Muscle of leg (tissue), 11 donors: ENCODE data around the gene IQSEC3. TPM values are rescaled to one million over a fixed set of nuclear protein-coding genes. Genes with fewer than 3 reads are reported as not detected.
A peak's percentile ranks its signal among the peaks of the same experiment; 100 is the strongest.

Source experiments
- DNase-seq: peaks from one replicate; pipeline ENCODE4 v3.0.0; 2013
- H3K27ac ChIP-seq: one replicate; pipeline ENCODE4 v1.5.1; 2013; ENCODE audit warnings: mild to moderate bottlenecking, low read length, control low read depth
- H3K27me3 ChIP-seq: one replicate; pipeline ENCODE4 v1.6.1; 2013; ENCODE audit warnings: low read length; ENCODE audit not compliant: control insufficient read depth, insufficient read depth
- H3K36me3 ChIP-seq: one replicate; pipeline ENCODE4 v1.6.1; 2013; ENCODE audit warnings: low read length; ENCODE audit not compliant: control insufficient read depth, insufficient read depth
- H3K4me1 ChIP-seq: one replicate; pipeline ENCODE4 v1.6.1; 2013; ENCODE audit warnings: low read length; ENCODE audit not compliant: control insufficient read depth, insufficient read depth
- H3K4me3 ChIP-seq: one replicate; pipeline ENCODE4 v1.5.1; 2013; ENCODE audit warnings: low read length, control low read depth
- H3K9me3 ChIP-seq: replicated peaks from 2 replicates; pipeline ENCODE4 v1.6.1; 2013; ENCODE audit warnings: low read depth, low read length; ENCODE audit not compliant: control insufficient read depth
- WGBS: methylation state at CpG from one replicate; pipeline ENCODE4 v1.1.5; 2013; ENCODE audit warnings: missing lambda C conversion rate; ENCODE audit not compliant: insufficient coverage; 5-methylcytosine and 5-hydroxymethylcytosine counted together
- polyA plus RNA-seq, 8 donors: library from polyadenylated mRNA; unstranded; fragments of 120-200 nt; gene quantifications; one replicate each; pipeline versions ENCODE4 v1.2.1 to v1.2.3, GENCODE V29; 2013; ENCODE audit warnings: inconsistent platforms in 1 of 8, low replicate concordance in 1 of 8; ENCODE audit not compliant: insufficient read length in 8 of 8, insufficient read depth in 1 of 8
- total RNA-seq: library from RNA; stranded (reverse); fragments of 120-200 nt; gene quantifications from one replicate; pipeline ENCODE4 v1.2.4, GENCODE V29; 2013

The IQSEC3 gene
- total and polyA plus RNA-seq, 9 donors = 1.1 to 4.8 (median 2.9) TPM

DNA sequence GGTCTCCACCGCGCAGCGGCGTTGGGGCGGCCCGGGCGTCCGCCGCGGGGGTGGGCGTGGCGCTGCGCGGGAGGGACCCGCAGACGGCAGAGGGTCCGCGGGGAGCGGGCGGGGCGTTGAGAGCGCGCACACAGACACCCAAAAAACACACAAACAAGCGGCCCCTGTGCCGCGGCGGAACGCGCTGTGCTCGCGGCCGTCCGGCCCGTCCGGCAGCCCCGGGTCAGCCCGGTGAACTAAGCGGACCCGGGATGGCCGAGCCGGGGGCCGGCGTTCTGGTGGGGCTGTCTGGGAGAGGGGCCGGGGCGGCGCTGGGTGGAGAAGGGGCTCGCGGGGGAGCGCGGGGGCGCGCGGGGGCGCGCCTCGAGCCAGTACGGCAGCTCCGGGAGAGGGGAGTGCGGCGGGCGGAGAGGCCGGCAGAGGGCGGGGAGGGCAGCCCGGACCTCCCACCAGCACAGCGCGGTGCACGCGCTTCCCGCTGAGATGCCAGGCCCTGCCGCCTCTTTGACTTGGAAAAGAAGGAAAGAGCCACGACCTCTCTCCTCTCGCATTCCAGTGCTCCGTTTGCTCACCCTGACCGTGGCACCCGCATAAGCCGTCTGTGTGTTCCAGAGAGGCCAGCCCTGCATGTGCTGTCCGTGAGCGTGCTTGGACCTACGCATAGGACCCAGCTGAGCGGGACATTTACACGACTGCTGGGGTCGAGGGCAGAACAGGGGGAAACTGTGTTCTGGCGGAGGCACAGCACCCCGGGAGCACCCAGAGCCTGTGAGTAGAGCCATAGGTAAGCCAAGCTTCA lies 137.1 kb downstream of the IQSEC3 start:
- no peak overlapping the region for H3K27ac ChIP-seq
- no peaks in the 10 kb centered on the region for H3K9me3 ChIP-seq
- H3K27me3 ChIP-seq = peaks cover 33% of the 10 kb centered on the region
- peak; percentile 45 for DNase-seq
- peaks cover 22% of the 10 kb centered on the region for H3K4me1 ChIP-seq
- H3K36me3 ChIP-seq = no peaks in the 10 kb centered on the region
- H3K4me3 ChIP-seq = peak overlapping the region; percentile 45
- 16% methylated on average over 49 of the region's 84 CpGs for WGBS

DNA sequence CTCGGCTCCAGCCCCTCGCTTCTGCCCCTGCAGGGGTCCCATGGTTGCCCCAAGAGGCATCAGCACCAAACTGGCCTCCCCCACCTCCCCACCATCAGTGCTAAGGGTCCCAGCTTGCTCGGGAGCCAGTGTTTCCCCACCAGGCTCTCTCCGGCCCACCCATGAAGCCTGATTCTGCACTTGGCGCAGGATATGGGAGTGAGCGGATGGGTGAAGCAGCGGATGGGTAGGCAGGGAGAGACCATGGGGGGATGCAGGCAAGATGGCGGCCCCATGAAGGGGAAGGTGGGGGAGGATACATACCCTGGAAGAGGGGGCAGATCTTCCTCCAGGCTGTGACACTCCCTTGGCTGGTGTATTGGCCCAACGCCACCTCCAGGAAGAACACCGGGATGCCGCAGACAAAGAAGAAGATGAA lies 137.7 kb downstream of the IQSEC3 start:
- peaks cover 32% of the 10 kb centered on the region for H3K27me3 ChIP-seq
- no peak for DNase-seq
- no peaks in the 10 kb centered on the region for H3K9me3 ChIP-seq
- 82% methylated on average over 8 of the region's 11 CpGs for WGBS
- H3K4me1 ChIP-seq = peaks cover 22% of the 10 kb centered on the region
- no peak overlapping the region for H3K4me3 ChIP-seq
- H3K27ac ChIP-seq = no peak overlapping the region
- H3K36me3 ChIP-seq = no peaks in the 10 kb centered on the region

DNA sequence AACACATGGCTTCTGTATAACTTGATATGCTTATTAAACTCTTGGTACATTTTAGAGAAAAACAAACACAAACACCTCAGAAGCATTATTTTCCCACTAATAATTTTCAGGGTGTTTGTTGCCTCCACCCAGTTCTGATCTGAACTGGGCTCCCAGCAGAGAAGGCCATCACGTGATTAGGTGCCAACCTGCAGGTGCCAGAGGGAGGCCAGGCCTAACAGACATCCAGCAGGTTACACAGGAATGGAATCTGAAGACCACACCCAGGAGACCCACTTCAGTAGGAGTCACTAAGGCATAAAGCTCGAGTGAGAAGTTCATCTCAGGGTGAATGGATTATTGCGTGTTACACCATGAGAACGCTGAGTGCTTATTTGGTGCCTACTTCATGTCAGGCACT lies 138.5 kb downstream of the IQSEC3 start:
- 84% methylated on average over 3 of the region's 4 CpGs for WGBS
- H3K36me3 ChIP-seq = no peaks in the 10 kb centered on the region

DNA sequence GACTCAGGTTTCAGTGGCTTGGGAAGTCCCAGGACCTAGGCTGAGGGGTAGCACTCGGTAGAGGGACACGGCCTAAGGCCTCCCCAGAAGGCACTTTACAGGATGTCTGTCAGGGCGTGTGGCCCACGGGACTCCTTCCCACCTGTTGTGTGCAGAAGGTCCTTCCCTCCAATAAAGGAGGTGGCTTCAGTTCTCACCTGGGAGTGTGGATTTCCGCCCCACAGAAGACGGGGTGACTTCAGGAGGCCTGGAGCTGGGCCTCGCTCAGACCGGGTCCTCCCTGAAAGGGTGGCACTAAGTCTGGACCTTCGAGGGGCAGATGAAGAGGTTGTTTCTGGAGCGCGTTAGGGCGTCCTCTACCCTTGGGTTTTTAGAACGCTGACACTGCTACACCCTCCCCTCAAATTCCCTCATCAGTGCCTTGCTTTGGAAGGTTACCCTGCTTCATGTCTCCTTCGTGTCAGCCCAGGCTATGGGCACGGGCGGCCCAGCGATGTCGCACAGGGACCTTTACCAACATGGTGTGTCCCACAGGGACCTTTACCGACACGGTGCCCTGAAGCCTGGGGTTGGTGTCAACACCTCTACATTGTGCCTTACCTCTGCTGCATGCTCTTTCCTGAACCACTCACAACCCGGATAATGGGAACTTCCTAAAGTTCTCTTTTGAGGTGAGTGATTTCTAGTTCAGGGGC lies 140.3 kb downstream of the IQSEC3 start:
- Histone ChIP-seq H3K4me1 (peaks cover 19% of the 10 kb centered on the region), H3K27me3 (peaks cover 31% of the 10 kb centered on the region), H3K27ac (no peak overlapping the region), H3K36me3 (no peaks in the 10 kb centered on the region), H3K9me3 (no peaks in the 10 kb centered on the region), H3K4me3 (no peak overlapping the region)
- DNase-seq = no peak
- WGBS = 81% methylated on average over 20 of the region's 21 CpGs

More for the DNA sequence above, 138.5 kb downstream of the IQSEC3 start:
- H3K27me3 ChIP-seq = peaks cover 34% of the 10 kb centered on the region
- no peak for DNase-seq
- peaks cover 22% of the 10 kb centered on the region for H3K4me1 ChIP-seq
- no peak overlapping the region for H3K27ac ChIP-seq
- no peak overlapping the region for H3K4me3 ChIP-seq
- H3K9me3 ChIP-seq = no peaks in the 10 kb centered on the region

DNA sequence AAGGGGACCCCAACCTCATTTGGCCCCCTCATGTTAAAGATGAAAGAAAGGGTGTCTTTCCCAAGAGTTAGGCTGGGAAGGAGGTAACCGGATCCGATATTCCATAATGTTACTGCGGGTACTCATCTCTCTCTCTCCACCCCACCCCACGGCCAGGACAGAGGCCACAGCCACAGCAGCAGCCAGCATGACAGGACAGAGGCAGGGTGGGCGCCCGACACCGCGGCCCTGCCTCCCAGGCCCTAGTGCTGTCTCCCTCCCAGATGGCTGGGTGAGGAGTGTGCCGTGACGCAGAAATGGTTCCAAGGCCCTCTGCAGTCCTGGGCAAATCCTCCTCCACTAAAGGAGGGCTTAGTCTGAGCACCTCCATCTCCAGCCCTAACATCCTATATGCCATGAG lies 141.2 kb downstream of the IQSEC3 start:
- Histone ChIP-seq H3K36me3 (no peaks in the 10 kb centered on the region), H3K27ac (no peak overlapping the region), H3K9me3 (no peaks in the 10 kb centered on the region), H3K4me3 (no peak overlapping the region), H3K4me1 (peaks cover 15% of the 10 kb centered on the region), H3K27me3 (peaks cover 29% of the 10 kb centered on the region)
- no peak for DNase-seq
- 87% methylated on average over 4 of the region's 10 CpGs for WGBS

DNA sequence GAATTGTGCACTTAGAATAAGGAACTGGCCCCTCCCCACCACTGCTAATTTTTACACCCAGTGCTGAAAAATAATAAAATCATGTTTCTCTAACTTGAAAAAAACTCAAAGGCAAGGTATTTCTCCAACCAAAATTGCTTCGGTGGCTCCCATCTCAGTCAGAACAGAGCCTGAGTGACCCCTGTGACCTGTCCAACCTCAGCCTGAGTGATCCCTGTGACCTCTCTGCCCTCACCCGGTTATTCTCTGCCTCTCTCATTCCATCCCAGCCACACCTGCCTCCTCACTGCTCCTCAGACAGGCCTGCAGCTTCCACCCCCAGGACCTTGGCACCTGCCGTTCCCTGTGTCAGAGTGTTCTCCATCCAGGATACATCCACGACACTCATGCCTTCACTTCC lies 142.2 kb downstream of the IQSEC3 start:
- 63% methylated on average over 4 of the region's 4 CpGs for WGBS

DNA sequence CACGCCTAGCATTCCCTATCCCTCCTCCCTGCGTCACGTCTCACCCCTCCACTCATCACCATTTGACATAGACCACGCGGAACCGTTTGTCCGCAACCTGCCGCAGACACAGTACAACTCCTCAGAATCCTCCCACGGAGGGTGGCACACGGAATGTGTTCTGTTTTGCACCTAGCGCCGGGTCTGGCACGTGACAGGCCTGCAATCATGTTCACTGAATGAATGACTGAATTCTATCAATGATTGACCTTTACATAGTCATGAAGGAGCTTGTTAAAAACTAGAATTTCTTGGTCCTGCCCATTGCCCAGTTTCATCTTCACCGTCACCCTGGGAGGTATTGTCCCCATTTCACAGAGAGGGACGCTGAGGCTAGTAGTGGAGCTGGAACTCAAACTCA lies 142.7 kb downstream of the IQSEC3 start:
- no peaks in the 10 kb centered on the region for H3K9me3 ChIP-seq
- no peak overlapping the region for H3K27ac ChIP-seq
- peaks cover 38% of the 10 kb centered on the region for H3K27me3 ChIP-seq
- H3K36me3 ChIP-seq = no peaks in the 10 kb centered on the region
- DNase-seq = no peak
- peaks cover 18% of the 10 kb centered on the region for H3K4me1 ChIP-seq
- WGBS = 89% methylated on average over 14 of the region's 15 CpGs
- no peak overlapping the region for H3K4me3 ChIP-seq

More for the DNA sequence above, 142.2 kb downstream of the IQSEC3 start:
- H3K27me3 ChIP-seq = peaks cover 38% of the 10 kb centered on the region
- H3K27ac ChIP-seq = no peak overlapping the region
- peaks cover 22% of the 10 kb centered on the region for H3K4me1 ChIP-seq
- H3K4me3 ChIP-seq = no peak overlapping the region
- no peak for DNase-seq
- H3K36me3 ChIP-seq = no peaks in the 10 kb centered on the region
- H3K9me3 ChIP-seq = no peaks in the 10 kb centered on the region

DNA sequence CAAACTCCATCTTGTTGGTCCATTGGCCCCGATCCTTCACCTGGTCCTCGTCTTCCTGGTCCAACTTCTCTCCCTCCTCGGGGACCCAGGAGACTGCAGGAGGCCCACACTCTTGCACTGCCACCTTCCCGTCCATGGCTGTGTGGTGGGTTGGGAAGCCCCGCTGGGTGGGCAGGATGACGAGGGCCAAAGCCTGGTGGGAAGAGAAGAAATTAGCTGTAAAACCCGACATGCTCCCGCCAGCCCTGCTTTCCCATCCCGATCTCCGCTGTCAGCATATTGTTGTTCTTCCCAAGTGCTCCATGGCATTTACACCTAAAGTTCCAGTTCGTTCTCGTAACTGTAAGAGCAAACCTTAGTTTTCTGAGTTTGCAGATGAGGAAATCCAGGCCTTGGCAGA lies 143.3 kb downstream of the IQSEC3 start:
- H3K9me3 ChIP-seq = no peaks in the 10 kb centered on the region
- H3K27ac ChIP-seq = no peak overlapping the region
- peaks cover 15% of the 10 kb centered on the region for H3K4me1 ChIP-seq
- peaks cover 39% of the 10 kb centered on the region for H3K27me3 ChIP-seq
- DNase-seq = no peak
- no peak overlapping the region for H3K4me3 ChIP-seq
- WGBS = 84% methylated on average over 7 of the region's 12 CpGs
- no peaks in the 10 kb centered on the region for H3K36me3 ChIP-seq

DNA sequence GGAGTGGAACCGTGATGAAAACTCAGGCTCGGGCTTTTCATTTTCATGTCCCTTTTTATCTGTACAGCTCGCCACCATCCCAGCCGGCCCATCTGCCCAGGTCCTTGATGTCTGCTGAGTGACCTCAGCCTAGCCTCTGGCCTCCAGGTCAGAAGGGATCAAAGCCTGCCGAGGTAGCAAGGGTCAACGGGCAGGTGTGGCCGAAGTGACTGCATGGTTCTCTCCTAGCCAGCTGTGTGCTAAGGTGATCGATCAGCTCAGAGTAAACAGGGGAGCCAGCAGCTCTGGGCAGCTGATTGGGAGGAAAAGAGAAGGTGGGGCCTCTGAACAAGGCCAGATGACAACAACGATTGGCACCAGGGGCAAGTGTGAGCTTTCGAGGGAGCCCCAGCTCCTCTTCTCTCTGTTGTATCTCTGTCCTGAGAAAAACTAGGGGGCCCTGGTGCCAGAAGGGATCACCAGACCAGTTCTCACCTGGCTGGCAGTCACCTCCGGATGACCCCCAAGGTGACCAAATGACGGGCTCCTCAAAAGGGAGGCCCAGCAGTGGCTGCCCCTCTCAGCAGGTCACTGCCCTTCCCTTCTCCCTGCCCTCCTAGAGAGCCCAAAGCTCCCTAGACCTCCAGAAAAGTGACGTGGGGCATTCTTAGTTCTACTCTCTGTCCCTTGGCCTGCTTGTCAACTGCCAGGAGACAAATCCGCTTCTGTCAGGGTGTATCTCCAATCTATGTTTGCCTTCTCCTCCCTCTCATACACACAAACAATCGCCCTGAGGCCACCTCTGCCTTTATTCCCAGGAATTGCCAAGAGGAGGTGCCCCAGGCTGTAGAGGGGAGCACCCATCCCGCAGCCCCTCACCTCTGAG lies 143.9 kb downstream of the IQSEC3 start:
- Histone ChIP-seq H3K27me3 (peaks cover 39% of the 10 kb centered on the region), H3K36me3 (no peaks in the 10 kb centered on the region), H3K9me3 (no peaks in the 10 kb centered on the region), H3K4me3 (no peak overlapping the region), H3K27ac (no peak overlapping the region), H3K4me1 (peaks cover 15% of the 10 kb centered on the region)
- no peak for DNase-seq
- WGBS = 56% methylated on average over 12 of the region's 16 CpGs

DNA sequence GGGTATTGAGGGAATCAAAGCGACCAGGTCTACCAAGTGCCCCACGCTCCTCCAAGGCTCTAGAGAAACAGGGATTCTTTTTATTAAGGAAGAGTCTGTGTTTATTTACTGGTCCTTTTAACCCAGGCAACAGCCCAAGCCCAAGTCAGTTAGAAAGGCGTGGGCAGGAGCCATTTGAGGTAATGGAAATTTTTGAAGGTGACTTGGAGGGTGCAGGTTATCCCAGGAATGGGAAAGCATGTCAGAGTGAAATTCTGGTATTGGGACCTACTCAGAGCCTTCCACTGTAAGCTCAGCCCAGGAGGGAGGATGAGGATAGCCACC lies 144.5 kb downstream of the IQSEC3 start:
- no peaks in the 10 kb centered on the region for H3K9me3 ChIP-seq
- no peaks in the 10 kb centered on the region for H3K36me3 ChIP-seq
- H3K27me3 ChIP-seq = peaks cover 39% of the 10 kb centered on the region
- H3K4me1 ChIP-seq = peaks cover 15% of the 10 kb centered on the region
- no peak overlapping the region for H3K27ac ChIP-seq
- WGBS = 46% methylated on average over 1 of the region's 3 CpGs
- DNase-seq = no peak
- H3K4me3 ChIP-seq = no peak overlapping the region
